Measurements from ENCODE around the gene AIFM2. TPM values are rescaled to one million over a fixed set of nuclear protein-coding genes. Genes with fewer than 3 reads are reported as not detected.

AIFM2 gene
- total RNA-seq, 1 donor from 2014 or later = 0.74 TPM

DNA sequence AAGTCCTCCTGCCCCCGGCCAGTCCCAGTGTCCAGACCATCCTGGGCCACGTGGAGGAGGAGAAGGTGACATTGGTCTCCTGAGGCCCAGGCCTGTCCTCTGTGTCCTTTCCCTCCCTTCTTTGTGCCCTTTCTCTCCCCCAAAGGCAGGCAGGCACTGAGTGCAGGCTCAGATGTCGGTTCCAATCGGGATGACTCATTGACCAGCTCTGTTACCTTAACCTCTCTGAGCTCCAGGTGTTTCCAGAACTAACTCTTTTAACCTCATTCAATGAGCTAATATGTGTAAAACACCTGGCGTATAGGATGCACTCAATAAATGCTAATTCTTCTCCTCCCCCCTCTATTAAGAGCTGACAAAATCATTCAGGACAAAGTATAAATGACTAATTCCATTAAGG is 54.3 kb downstream of the AIFM2 start:
- Mint-ChIP-seq H3K4me3 (ENCODE audit: unreplicated experiment) (no peak overlapping the region), H3K27ac (ENCODE audit: unreplicated experiment) (no peak overlapping the region), H3K27me3 (ENCODE audit: unreplicated experiment) (no peaks in the 10 kb centered on the region), H3K9me3 (ENCODE audit: unreplicated experiment) (peaks cover 6% of the 10 kb centered on the region), H3K4me1 (ENCODE audit: low read depth, unreplicated experiment) (no peaks in the 10 kb centered on the region), H3K36me3 (ENCODE audit: unreplicated experiment) (peaks cover 6% of the 10 kb centered on the region)
- DNase-seq = no peak
- TF ChIP-seq, protein P1, sequence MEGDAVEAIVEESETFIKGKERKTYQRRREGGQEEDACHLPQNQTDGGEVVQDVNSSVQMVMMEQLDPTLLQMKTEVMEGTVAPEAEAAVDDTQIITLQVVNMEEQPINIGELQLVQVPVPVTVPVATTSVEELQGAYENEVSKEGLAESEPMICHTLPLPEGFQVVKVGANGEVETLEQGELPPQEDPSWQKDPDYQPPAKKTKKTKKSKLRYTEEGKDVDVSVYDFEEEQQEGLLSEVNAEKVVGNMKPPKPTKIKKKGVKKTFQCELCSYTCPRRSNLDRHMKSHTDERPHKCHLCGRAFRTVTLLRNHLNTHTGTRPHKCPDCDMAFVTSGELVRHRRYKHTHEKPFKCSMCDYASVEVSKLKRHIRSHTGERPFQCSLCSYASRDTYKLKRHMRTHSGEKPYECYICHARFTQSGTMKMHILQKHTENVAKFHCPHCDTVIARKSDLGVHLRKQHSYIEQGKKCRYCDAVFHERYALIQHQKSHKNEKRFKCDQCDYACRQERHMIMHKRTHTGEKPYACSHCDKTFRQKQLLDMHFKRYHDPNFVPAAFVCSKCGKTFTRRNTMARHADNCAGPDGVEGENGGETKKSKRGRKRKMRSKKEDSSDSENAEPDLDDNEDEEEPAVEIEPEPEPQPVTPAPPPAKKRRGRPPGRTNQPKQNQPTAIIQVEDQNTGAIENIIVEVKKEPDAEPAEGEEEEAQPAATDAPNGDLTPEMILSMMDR (IDR thresholded peaks at IDR 0.05; ENCODE audit: partially characterized antibody, unreplicated experiment) = no peak

DNA sequence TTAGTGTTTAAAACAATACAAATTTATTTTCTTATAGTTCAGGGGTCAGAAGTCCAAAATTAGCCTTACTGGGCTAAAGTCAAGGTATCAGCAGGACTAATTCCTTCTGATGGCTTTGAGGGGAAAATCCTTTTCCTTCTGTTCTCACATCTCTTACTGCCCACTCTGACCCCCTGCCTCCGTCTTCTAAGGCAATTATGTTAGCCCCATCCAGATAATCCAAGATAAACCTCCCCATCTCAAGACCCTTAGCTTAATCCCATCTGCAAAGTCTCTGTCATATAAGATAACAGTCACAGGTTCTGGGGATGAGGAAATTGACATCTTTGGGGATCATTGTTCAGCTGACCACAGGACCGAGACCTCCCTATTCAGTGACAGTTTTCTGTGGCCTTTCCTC is 57.7 kb downstream of the AIFM2 start:
- H3K4me3 Mint-ChIP-seq (ENCODE audit: unreplicated experiment) = no peak overlapping the region
- H3K4me1 Mint-ChIP-seq (ENCODE audit: low read depth, unreplicated experiment) = peaks cover 4% of the 10 kb centered on the region
- no peak for DNase-seq
- H3K27me3 Mint-ChIP-seq (ENCODE audit: unreplicated experiment) = no peaks in the 10 kb centered on the region
- H3K36me3 Mint-ChIP-seq (ENCODE audit: unreplicated experiment) = peaks cover 6% of the 10 kb centered on the region
- TF ChIP-seq, protein P1 (IDR thresholded peaks at IDR 0.05; ENCODE audit: partially characterized antibody, unreplicated experiment) = no peak
- no peak overlapping the region for H3K27ac Mint-ChIP-seq (ENCODE audit: unreplicated experiment)
- H3K9me3 Mint-ChIP-seq (ENCODE audit: unreplicated experiment) = peaks cover 4% of the 10 kb centered on the region

DNA sequence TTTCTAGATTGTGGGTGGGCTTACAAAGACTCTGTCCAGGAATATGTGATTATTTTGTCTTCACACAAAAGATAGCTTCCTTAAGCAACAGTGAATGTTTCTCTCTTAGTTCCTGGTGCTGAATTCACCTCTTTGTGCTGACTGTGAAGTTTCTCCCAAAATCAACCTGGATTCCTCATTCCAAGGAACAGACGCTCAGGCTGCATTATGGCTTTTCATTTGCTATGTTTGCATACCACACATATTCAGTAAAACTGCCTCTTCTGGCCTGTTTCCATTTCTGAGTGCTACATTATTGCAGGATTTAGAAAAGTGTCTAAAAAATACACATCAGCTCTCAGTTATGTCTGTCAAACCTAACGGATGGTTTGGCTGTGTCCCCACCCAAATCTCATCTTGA is 58.5 kb downstream of the AIFM2 start:
- peaks cover 4% of the 10 kb centered on the region for H3K4me1 Mint-ChIP-seq (ENCODE audit: low read depth, unreplicated experiment)

GRCh38 chr10:70070834-70071233 is 61.8 kb downstream of the AIFM2 start:
- peaks cover 1% of the 10 kb centered on the region for H3K9me3 Mint-ChIP-seq (ENCODE audit: unreplicated experiment)
- H3K27me3 Mint-ChIP-seq (ENCODE audit: unreplicated experiment) = no peaks in the 10 kb centered on the region
- H3K4me1 Mint-ChIP-seq (ENCODE audit: low read depth, unreplicated experiment) = peaks cover 4% of the 10 kb centered on the region
- H3K36me3 Mint-ChIP-seq (ENCODE audit: unreplicated experiment) = no peaks in the 10 kb centered on the region
- H3K27ac Mint-ChIP-seq (ENCODE audit: unreplicated experiment) = no peak overlapping the region
- H3K4me3 Mint-ChIP-seq (ENCODE audit: unreplicated experiment) = no peak overlapping the region
- TF ChIP-seq, protein P1 (IDR thresholded peaks at IDR 0.05; ENCODE audit: partially characterized antibody, unreplicated experiment) = no peak
- no peak for DNase-seq

More for the DNA sequence above, 58.5 kb downstream of the AIFM2 start:
- H3K9me3 Mint-ChIP-seq (ENCODE audit: unreplicated experiment) = peaks cover 4% of the 10 kb centered on the region
- H3K27me3 Mint-ChIP-seq (ENCODE audit: unreplicated experiment) = no peaks in the 10 kb centered on the region
- H3K36me3 Mint-ChIP-seq (ENCODE audit: unreplicated experiment) = peaks cover 6% of the 10 kb centered on the region
- H3K4me3 Mint-ChIP-seq (ENCODE audit: unreplicated experiment) = no peak overlapping the region
- TF ChIP-seq, protein P1 (IDR thresholded peaks at IDR 0.05; ENCODE audit: partially characterized antibody, unreplicated experiment) = no peak
- no peak for DNase-seq
- H3K27ac Mint-ChIP-seq (ENCODE audit: unreplicated experiment) = no peak overlapping the region

- Mint-ChIP-seq H3K36me3 (ENCODE audit: unreplicated experiment) (no peaks in the 10 kb centered on the region), H3K27ac (ENCODE audit: unreplicated experiment) (no peak overlapping the region), H3K4me1 (ENCODE audit: low read depth, unreplicated experiment) (peaks cover 4% of the 10 kb centered on the region), H3K9me3 (ENCODE audit: unreplicated experiment) (peaks cover 3% of the 10 kb centered on the region), H3K27me3 (ENCODE audit: unreplicated experiment) (no peaks in the 10 kb centered on the region), H3K4me3 (ENCODE audit: unreplicated experiment) (no peak overlapping the region)
- TF ChIP-seq, protein P1 (IDR thresholded peaks at IDR 0.05; ENCODE audit: partially characterized antibody, unreplicated experiment) = no peak
- DNase-seq = no peak
These were observed 63.3 kb downstream of the AIFM2 start for GRCh38 chr10:70069346-70069745.

Measured in glutamatergic neuron (in vitro differentiated cells).